ENCODE results near the gene ZNF24. TPM values are rescaled to one million over a fixed set of nuclear protein-coding genes. Genes with fewer than 3 reads are reported as not detected.

Gene ZNF24
- total and polyA plus RNA-seq, 10 of the 15 experiments (the other 5 are each of a cell fraction or from before 2014, with no cell fraction given): 13.6 to 41.7 (median 28.3) TPM

- TF ChIP-seq ZBTB11 (CRISPR knock-in tag; IDR thresholded peaks at IDR 0.05) (no peak), MTA2 (IDR thresholded peaks at IDR 0.05; ENCODE audit: low read depth) (no peak)
Observed at GRCh38 chr18:35282353-35282752, 61.9 kb downstream of the ZNF24 start (continued).

Other genes starting within 250 kb of the ZNF24 start
- 9.9 and 12.9 TPM in 2 replicates for gene ZNF397, start 103.4 kb downstream of the ZNF24 start, total RNA-seq (2014; rRNA removed)
- gene ZNF397, start 103.4 kb downstream of the ZNF24 start, total RNA-seq (2014; rRNA removed; fragmentation: Illumina TruSeq; extraction: Trizol): 13.3 and 13.9 TPM in 2 replicates
- 11.2 and 11.6 TPM in 2 replicates for gene ZNF397, start 103.4 kb downstream of the ZNF24 start, total RNA-seq (2021)
- 12.7 and 17.3 TPM in 2 replicates for gene ZNF397, start 103.4 kb downstream of the ZNF24 start, polyA plus RNA-seq (2011; rRNA removed)
- 12.5 and 23.3 TPM in 2 replicates for gene ZNF397, start 103.4 kb downstream of the ZNF24 start, polyA plus RNA-seq (2014; fragmentation: Illumina TruSeq; extraction: Trizol)
- gene ZNF397, start 103.4 kb downstream of the ZNF24 start, polyA plus RNA-seq (2014; fragmentation: Nextera tagmentation; extraction: Ambion mirVana): 1 to 10 TPM; 5.2 to 5.3 TPM
- gene ZNF397, start 103.4 kb downstream of the ZNF24 start, polyA plus RNA-seq (2014; rRNA removed): 12.2 and 13.6 TPM in 2 replicates
- gene ZNF397, start 103.4 kb downstream of the ZNF24 start, polyA plus RNA-seq (2016; fragmentation: Nextera tagmentation; extraction: Ambion mirVana): 1 to 10 TPM; 9.3 to 9.9 TPM
- 15.0 and 17.9 TPM in 2 replicates for gene ZSCAN30, start 54.2 kb downstream of the ZNF24 start, total RNA-seq (2014; rRNA removed)
- gene ZSCAN30, start 54.2 kb downstream of the ZNF24 start, total RNA-seq (2014; rRNA removed; fragmentation: Illumina TruSeq; extraction: Trizol): 12.7 and 15.2 TPM in 2 replicates
- 10.5 and 12.3 TPM in 2 replicates for gene ZSCAN30, start 54.2 kb downstream of the ZNF24 start, total RNA-seq (2021)
- 10.0 and 15.7 TPM in 2 replicates for gene ZSCAN30, start 54.2 kb downstream of the ZNF24 start, polyA plus RNA-seq (2011; rRNA removed)
- gene ZSCAN30, start 54.2 kb downstream of the ZNF24 start, polyA plus RNA-seq (2014; fragmentation: Illumina TruSeq; extraction: Trizol): 15.7 and 18.8 TPM in 2 replicates
- 1 to 10 TPM; 2.7 to 3.2 TPM for gene ZSCAN30, start 54.2 kb downstream of the ZNF24 start, polyA plus RNA-seq (2014; fragmentation: Nextera tagmentation; extraction: Ambion mirVana)
- gene ZSCAN30, start 54.2 kb downstream of the ZNF24 start, polyA plus RNA-seq (2014; rRNA removed): 11.9 and 13.6 TPM in 2 replicates
- gene ZSCAN30, start 54.2 kb downstream of the ZNF24 start, polyA plus RNA-seq (2016; fragmentation: Nextera tagmentation; extraction: Ambion mirVana): 10 to 100 TPM; 10.0 to 10.1 TPM
- 0.51 and 0.76 TPM in 2 replicates for gene ZNF396, start 32.9 kb upstream of the ZNF24 start, total RNA-seq (2014; rRNA removed)
- 0.58 and 0.60 TPM in 2 replicates for gene ZNF396, start 32.9 kb upstream of the ZNF24 start, total RNA-seq (2014; rRNA removed; fragmentation: Illumina TruSeq; extraction: Trizol)
- gene ZNF396, start 32.9 kb upstream of the ZNF24 start, total RNA-seq (2021): 0.45 and 0.46 TPM in 2 replicates
- 0.60 and 0.84 TPM in 2 replicates for gene ZNF396, start 32.9 kb upstream of the ZNF24 start, polyA plus RNA-seq (2011; rRNA removed)
- 0.48 and 1.3 TPM in 2 replicates for gene ZNF396, start 32.9 kb upstream of the ZNF24 start, polyA plus RNA-seq (2014; fragmentation: Illumina TruSeq; extraction: Trizol)
- under 1 TPM; 0.14 to 0.37 TPM for gene ZNF396, start 32.9 kb upstream of the ZNF24 start, polyA plus RNA-seq (2014; fragmentation: Nextera tagmentation; extraction: Ambion mirVana)
- 0.24 and 0.33 TPM in 2 replicates for gene ZNF396, start 32.9 kb upstream of the ZNF24 start, polyA plus RNA-seq (2014; rRNA removed)
- under 1 TPM; 0.40 to 0.79 TPM for gene ZNF396, start 32.9 kb upstream of the ZNF24 start, polyA plus RNA-seq (2016; fragmentation: Nextera tagmentation; extraction: Ambion mirVana)
- gene INO80C, start 153.5 kb upstream of the ZNF24 start, total RNA-seq (2014; rRNA removed): 9.8 and 9.9 TPM in 2 replicates
- gene INO80C, start 153.5 kb upstream of the ZNF24 start, total RNA-seq (2014; rRNA removed; fragmentation: Illumina TruSeq; extraction: Trizol): 16.0 and 18.1 TPM in 2 replicates
- gene INO80C, start 153.5 kb upstream of the ZNF24 start, total RNA-seq (2021): 29.3 and 30.7 TPM in 2 replicates
- gene INO80C, start 153.5 kb upstream of the ZNF24 start, polyA plus RNA-seq (2011; rRNA removed): 31.3 and 31.6 TPM in 2 replicates
- gene INO80C, start 153.5 kb upstream of the ZNF24 start, polyA plus RNA-seq (2014; fragmentation: Illumina TruSeq; extraction: Trizol): 32.8 and 34.2 TPM in 2 replicates
- gene INO80C, start 153.5 kb upstream of the ZNF24 start, polyA plus RNA-seq (2014; fragmentation: Nextera tagmentation; extraction: Ambion mirVana): 10 to 100 TPM; 25.0 to 31.6 TPM
- gene INO80C, start 153.5 kb upstream of the ZNF24 start, polyA plus RNA-seq (2014; rRNA removed): 29.7 and 43.2 TPM in 2 replicates
- 10 to 100 TPM; 28.3 to 30.9 TPM for gene INO80C, start 153.5 kb upstream of the ZNF24 start, polyA plus RNA-seq (2016; fragmentation: Nextera tagmentation; extraction: Ambion mirVana)
- gene GALNT1, start 237.3 kb upstream of the ZNF24 start, total RNA-seq (2014; rRNA removed): 33.4 and 38.3 TPM in 2 replicates
- 49.5 and 51.3 TPM in 2 replicates for gene GALNT1, start 237.3 kb upstream of the ZNF24 start, total RNA-seq (2014; rRNA removed; fragmentation: Illumina TruSeq; extraction: Trizol)
- gene GALNT1, start 237.3 kb upstream of the ZNF24 start, total RNA-seq (2021): 53.7 and 56.5 TPM in 2 replicates
- 45.5 and 65.5 TPM in 2 replicates for gene GALNT1, start 237.3 kb upstream of the ZNF24 start, polyA plus RNA-seq (2011; rRNA removed)
- 41.9 and 51.7 TPM in 2 replicates for gene GALNT1, start 237.3 kb upstream of the ZNF24 start, polyA plus RNA-seq (2014; fragmentation: Illumina TruSeq; extraction: Trizol)
- 10 to 100 TPM; 16.6 to 18.4 TPM for gene GALNT1, start 237.3 kb upstream of the ZNF24 start, polyA plus RNA-seq (2014; fragmentation: Nextera tagmentation; extraction: Ambion mirVana)
- gene GALNT1, start 237.3 kb upstream of the ZNF24 start, polyA plus RNA-seq (2014; rRNA removed): 24.5 and 26.3 TPM in 2 replicates
- 1 to 10 TPM; 8.0 to 9.0 TPM for gene GALNT1, start 237.3 kb upstream of the ZNF24 start, polyA plus RNA-seq (2016; fragmentation: Nextera tagmentation; extraction: Ambion mirVana)